HG03280 (cell line): ENCODE data around the gene ZNF773.
"Not testable (repeated sequence)": the region's sequence is repeated elsewhere in the genome, so short reads cannot be mapped to it uniquely, and the experiment has no call there.

ENCODE experiments used
- ATAC-seq: cut with Tn5 transposase; IDR thresholded peaks from one replicate; pipeline ENCODE4 v1.9.1; 2021; ENCODE audit warnings: mild to moderate bottlenecking, moderate library complexity; ENCODE audit not compliant: unreplicated experiment

Gene ZNF773

DNA sequence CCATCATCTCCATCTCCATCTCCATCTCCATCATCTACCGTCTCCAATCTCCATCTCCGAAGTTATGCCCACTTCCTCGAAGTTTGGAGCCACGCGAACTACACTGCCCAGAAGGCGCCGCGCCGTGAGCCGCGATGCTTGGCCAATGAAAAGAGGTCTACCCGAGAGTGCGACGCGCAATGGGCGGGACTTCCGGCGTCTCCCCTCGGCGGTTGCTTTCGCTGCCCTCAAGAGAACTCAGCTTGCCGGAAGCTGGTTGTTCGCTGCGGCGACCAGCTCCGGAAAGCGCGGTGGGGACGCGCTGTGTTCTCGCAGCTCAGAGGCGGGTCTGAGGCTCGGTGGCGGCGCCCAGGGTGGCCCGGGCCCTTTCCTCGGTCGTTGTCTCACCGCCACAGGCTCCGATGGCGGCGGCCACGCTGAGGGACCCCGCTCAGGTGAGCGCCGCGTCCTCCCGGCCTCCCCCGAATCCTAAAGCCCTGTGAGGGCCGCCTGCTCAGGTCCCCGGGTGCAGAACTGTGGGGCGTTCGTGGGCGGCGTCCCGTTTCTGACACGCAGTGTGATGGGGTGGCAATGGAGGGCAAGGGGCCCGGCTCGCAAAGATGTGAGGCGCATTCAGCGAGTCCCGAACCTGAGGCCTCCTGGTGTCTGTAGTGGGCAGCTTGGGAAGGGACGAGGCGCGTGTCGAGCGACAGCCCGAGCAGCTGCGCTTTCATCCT, at the start of gene ZNF773:
TSS of gene ZNF773 (plus strand) at position 259 of the 716 bp plus-strand sequence. CDS start at position 402, 143 bp downstream.
- peak; percentile 100 for ATAC-seq

DNA sequence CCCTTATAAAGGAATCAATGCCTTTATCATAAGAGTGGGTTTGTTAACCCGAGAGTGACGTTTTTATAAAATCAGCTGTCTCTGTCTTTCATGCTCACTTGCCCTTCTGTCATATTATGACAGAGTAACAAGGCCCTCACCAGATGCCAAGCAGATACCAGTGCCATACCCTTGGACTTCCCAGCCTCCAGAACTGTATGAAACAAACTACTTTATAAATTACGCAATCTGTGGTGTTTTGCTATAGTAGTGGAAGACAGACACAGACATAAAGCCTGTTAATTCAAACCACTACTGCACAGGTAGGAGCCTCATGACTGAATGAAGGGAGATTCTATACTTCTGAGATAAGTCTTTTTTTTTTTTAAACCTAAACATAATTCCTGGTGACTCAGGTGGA, 47.4 kb upstream of the ZNF773 start:
- no peak for ATAC-seq

DNA sequence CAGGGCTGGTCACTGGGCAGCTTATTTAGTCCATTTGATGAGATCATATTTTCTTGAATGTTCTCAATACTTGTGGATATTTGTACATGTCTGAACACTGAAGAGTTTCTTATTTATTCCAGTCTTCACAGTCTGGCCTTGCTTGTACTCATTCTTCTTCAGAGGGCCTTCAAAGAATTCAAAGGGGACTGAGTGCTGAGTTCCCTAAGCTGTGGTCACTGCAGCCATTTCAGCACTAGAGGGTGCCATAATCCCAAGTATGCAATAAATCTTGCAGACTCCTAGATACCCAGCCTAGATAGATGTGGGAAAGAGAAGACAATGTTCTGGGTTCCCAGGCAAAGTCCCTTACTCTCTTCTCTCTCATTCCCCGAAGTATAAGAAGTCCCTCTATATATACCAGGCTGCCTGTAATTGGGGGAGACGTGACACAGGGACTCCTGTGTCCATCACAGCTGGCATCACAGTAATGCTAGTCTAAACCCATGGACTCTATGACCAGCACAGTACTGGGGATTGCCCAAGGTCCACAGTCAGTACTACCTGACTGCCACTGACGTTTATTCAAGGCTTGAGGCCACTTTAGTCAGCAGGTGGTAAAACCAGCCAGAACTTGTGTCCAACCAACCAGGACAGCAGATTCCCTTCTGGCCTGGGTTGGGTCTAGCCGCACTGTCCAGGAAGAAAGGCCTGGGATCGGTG, 33.9 kb upstream of the ZNF773 start:
- no peak for ATAC-seq

DNA sequence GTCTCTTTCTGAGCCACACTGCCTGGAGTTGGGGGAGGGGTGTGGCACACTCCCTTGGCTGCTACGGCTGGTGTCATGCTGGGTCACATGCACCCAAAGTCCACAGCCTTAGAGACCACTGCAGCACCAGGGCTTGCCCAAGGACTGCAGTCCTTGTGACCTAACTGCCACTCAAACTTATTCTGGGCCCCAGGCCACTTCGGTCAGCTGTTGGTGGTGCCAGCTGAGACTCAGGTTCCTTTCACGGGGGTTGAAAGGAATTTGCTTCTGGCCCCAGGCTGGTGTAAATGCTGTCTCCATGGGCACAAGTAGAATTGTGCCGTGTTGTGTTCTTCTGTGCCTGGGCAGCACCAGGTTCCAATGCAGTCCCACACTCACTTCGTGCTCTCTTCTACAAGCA, 33.2 kb upstream of the ZNF773 start:
- ATAC-seq = no peak

DNA sequence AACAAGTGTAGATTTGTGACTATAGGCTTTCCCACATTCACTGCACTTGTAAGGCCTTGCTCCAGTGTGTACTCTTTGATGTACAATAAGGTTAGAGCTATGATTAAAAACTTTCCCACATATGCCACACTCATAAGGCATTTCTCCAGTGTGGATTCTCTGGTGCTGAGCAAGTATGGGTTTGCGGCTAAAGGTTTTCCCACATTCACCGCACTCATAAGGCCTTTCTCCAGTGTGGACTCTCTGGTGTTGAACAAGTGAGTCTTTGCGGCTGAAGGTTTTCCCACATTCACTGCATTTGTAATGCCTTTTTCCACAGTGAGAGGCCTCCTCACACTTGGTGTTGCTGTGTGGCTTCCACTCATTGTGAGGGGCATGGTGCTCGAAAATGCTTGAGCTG, 26.1 kb upstream of the ZNF773 start:
- no peak for ATAC-seq

DNA sequence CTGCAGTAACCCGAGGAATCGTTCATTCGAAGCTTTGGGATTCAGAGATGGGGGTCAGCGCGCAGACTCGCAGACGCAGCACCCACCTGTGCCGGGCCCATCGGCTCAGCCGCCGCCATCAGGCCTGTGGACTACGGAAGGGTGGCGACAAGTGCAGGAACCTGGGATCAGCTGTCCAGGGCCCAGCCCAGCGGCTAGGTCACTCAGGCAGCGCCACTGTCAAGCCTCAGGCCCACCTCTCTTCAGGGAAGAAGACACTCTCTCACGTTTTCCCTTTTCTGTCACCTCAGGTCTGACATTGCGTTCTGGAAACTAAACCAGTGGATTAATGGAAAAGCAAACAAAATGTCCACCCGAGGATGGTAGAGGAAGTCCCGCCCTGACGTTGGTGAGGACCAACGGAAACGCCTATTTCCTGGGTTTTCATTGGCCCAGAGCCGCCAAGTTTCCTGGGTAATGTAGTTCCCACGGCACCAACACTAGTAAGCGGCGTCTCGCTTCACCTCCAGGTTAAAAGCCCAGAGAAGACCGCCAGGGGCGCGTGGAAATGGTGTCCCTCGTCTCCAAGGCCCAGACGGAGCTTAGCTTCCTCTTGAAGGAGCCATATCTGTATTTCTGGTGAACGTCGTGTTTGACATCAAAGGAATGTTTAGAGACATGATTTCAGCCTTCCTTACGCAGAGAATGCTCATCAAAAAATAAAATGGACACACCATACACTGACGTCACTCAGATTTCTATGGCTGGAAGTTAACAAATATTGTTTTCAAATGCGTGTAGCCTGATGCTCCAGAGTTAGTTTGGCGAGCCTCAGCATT, 22.3 kb upstream of the ZNF773 start, which contains the start of gene ZNF772:
TSS of gene ZNF772 (minus strand) at position 376 of the 818 bp plus-strand sequence. CDS start at position 119, 257 bp downstream.
- peak; percentile 96 for ATAC-seq

DNA sequence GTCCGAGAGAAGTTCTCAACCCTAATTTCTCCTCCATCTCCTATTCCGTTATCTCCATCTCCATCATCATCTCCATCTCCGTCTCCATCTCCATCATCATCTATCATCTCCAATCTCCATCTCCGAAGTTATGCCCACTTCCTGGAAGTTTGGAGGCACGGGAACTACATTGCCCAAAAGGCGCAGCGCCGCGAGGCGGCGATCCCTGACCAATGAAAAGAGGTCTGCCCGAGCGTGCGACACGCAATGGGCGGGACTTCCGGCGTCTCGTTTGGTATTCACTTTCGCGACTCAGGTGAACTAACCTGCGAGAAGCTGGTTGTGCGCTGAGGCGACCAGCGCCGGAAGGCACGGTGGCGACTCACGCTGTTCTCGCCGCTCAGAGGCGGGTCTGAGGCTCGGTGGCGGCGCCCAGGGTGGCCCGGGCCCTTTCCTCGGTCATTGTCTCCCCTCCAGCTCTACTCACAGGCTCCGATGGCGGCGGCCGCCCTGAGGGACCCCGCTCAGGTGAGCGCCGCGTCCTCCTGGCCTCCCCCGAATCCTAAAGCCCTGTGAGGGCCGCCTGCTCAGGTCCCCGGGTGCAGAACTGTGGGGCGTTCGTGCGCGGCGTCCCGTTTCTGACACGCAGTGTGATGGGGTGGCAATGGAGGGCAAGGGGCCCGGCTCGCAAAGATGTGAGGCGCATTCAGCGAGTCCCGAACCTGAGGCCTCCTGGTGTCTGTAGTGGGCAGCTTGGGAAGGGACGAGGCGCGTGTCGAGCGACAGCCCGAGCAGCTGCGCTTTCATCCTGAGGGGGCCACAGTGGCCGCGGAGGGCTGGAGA, 12.1 kb upstream of the ZNF773 start, which contains the start of gene ZNF419:
TSS of gene ZNF419 (plus strand) at position 274 of the 822 bp plus-strand sequence. CDS start at position 475, 201 bp downstream.
- peak; percentile 98 for ATAC-seq

DNA sequence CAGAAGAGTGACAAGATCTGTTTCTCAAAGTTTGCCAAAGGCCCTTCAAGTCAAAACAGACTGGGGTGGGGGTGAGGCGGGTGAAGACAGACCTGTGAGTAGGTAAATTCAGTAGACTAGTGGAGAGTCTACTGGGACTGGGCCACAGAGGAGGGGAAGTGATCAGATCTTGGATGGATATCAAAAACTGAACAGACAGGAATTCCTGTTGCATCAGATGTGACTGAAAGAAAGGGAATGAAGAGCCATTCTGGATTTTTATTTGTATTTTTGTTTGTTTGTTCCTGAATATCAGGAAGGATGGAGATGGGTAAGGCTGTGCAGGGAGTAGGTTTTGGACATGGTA, 11.5 kb upstream of the ZNF773 start:
- ATAC-seq = not testable (repeated sequence)

DNA sequence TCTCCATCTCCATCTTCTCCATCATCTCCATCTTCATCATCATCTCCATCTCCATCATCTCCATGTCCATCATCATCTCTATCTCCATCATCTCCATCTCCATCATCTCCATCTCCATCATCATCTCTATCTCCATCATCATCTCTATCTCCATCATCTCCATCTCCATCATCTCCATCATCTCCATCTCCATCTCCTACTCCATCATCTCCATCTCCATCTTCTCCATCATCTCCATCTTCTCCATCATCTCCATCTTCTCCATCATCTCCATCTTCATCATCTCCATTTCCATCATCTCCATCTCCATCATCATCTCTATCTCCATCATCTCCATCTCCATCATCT, 432 bp upstream of the ZNF773 start:
- ATAC-seq = not testable (repeated sequence)

DNA sequence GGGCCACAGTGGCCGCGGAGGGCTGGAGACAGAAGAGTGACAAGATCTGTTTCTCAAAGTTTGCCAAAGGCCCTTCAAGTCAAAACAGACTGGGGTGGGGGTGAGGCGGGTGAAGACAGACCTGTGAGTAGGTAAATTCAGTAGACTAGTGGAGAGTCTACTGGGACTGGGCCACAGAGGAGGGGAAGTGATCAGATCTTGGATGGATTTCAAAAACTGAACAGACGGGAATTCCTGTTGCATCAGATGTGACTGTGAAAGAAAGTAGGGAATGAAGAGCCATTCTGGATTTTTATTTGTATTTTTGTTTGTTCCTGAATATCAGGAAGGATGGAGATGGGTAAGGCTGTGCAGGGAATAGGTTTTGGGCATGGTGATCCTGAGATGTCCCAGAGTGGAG, 662 bp downstream of the ZNF773 start:
- ATAC-seq = not testable (repeated sequence)

DNA sequence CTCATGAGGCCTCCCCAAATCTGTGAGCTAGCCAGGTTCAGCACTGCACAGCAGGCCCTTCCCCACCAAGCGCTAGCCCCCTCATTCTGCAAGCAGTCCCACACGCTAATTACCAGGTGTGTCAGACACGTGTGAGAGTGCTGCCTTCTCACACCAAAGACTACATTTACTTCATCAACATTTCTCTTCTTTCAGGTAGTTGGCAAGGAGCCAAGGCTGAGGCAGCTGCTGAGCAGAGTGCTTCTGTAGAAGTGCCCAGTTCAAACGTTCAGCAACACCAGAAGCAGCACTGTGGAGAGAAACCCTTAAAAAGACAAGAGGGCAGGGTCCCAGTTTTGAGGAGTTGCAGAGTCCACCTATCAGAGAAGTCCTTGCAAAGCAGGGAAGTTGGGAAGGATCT, 6.4 kb downstream of the ZNF773 start:
- ATAC-seq = no peak

DNA sequence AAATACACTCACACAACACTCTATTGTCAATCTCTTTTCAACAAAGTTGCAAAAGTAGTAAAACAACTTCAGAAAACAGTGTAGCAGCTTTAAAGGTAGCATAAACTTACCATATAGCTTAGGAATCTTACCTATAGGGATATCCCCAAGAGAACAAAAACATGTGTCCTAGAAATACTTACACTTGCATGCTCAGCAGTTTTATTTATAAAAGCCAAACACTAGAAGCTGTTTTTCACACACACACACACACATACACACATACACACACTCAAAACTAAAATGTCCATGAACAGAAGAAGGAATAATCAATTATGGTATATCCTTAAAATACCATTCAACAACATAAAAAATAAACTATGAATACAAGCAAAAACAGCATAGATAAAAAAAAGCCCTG, 11.7 kb downstream of the ZNF773 start:
- ATAC-seq = no peak

DNA sequence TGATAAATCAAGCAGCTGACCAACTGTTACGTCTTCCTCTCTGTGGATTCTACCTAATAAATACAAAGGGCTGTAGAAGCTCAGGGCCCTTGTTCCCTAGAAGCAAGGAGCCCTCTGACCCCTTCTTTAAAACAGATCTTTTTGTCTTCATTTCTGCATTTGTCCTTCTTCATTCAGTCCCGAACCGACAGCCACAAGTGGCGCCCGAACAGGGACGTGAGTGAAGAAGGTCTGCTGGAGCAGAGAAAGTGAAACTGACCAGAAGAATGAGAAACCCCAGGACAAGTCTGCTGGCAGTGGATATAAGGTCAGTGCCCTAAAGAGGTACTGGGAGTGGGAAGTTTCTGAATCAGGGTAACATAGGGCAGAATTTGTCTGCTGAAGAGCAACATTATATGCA, 13.1 kb downstream of the ZNF773 start:
- ATAC-seq = no peak

DNA sequence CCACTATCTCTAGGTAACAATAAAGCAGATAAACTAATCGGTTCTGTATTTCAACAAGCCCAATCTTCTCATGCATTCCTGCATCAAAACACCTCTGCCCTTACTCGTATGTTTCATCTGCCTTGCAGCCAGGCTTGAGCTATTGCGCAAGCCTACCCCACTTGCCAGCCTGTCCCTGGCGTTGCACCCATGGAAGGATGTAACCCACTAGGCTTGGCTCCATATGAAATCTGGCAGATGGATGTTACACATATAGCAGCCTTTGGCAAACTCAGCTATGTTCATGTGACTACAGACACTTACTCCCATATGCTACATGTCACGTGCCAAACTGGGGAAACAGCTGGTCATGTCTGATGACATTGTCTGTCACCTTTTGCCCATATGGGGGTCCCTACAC, 15.5 kb downstream of the ZNF773 start:
- ATAC-seq = no peak

DNA sequence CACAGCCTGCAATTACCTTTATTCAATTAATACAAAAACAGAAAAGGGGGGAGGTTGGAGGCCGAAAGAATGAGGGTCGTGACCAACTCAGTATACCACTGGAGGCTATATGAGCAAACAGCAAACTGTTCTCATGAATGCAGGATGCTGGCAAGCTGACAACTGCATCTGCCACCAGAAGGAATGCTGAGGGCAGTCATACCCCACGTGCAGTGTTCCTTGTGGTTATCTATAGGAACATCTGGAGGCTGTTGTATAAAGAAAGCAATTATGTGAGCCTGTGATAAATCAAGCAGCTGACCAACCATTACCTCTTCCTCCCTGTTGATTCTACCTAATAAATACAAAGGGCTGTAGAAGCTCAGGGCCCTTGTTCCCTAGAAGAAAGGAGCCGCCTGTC, 18.3 kb downstream of the ZNF773 start:
- ATAC-seq = not testable (repeated sequence)

DNA sequence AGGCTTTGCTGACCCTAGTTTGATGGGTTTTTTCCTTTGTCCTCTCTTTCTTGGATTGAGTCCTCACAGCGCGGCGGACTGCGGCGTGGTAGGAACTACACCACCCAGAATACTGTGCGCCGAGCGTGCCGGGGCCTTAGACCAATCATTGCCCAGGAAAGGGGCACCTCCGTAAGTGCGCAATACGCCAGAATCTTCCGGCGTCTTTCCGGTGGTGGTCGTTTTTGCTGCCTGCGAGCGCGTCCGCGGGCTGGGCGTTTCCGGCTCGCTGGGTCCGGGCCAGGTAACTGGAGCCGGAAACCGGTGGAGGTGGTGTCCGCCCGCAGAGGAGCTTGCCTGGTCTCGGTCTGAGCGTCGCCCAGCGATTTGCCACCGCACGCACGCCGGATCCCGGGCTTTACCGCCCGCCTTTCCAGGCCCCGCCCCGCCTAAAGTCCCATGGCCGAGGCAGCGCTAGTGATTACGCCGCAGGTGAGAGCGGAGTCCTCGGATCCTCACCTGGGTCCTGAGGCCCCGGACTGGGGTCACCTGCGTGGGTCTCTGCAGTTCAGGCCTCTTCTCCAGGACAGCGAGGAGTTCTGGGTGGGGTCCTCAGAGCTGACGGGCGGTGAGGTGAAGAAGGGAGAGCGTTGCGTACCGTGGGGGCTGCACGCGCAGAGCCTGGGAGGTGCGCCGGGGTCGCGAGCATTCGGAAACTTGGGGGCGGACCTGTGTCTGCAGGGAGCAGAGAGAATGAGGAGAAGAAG, 27.6 kb downstream of the ZNF773 start, which contains the start of gene ZNF549:
TSS of gene ZNF549 (plus strand) at position 221 of the 746 bp plus-strand sequence. CDS start at position 439, 218 bp downstream.
- ATAC-seq = peak; percentile 99

DNA sequence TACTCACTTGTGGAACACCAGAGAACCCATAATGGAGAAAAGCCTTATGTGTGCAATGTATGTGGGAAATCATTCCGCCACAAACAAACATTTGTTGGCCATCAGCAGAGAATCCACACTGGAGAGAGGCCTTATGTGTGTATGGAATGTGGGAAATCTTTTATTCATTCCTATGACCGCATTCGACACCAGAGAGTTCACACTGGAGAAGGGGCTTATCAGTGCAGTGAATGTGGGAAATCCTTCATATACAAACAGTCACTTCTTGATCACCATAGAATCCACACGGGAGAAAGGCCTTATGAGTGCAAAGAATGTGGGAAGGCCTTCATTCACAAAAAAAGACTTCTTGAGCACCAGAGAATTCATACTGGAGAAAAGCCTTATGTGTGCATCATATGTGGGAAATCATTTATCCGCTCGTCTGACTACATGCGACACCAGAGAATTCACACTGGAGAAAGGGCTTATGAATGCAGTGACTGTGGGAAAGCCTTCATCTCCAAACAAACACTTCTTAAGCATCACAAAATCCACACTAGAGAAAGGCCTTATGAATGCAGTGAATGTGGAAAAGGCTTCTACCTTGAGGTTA, 38.3 kb downstream of the ZNF773 start:
- no peak for ATAC-seq

DNA sequence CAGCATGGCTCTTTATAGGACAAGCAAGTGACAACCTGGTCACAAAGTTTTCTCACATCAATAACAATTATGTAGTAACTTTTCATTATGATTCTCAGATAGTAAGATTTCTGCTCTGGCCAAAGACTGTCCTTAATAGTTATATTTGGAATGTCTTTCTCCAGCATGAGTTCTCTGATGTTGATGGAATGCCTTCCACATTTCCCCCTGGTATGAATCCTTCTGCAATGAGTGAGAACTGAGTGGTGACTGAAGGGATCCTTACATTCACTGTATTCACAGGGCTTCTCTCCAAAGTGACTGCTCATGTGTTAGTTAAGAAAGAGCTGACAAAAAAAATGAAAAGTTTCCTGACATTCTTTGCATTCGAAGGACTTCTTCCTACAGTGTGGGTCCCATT, 46.8 kb downstream of the ZNF773 start:
- ATAC-seq = no peak

DNA sequence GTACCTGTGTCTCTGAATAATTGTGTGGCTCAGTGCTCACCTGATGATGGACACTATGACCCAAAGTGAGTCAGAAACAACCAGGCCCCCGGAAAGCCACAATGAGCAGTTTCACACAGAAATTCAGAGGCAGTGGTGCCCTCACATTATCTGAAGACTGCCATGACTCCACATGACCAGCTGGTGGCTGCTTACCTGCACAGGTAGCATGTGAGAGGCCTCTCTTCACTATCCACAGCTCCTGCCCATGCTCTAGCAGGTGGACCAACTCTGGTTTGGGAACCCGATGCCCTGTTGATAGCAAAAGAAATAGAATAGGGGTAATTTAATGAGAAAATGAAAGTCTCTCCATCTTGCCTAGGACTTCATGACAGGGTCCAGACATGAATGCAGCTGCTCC, 52.7 kb downstream of the ZNF773 start:
- ATAC-seq = no peak
